ENCODE results near the gene UBE2Q1. TPM values are rescaled to one million over a fixed set of nuclear protein-coding genes. Genes with fewer than 3 reads are reported as not detected.

The UBE2Q1 gene
- polyA plus RNA-seq, 1 donor: 64.5 TPM

GRCh38 chr1:154502744-154503115, 55.7 kb downstream of the UBE2Q1 start:
- DNase-seq (ENCODE audit: low read depth): no peak

DNA sequence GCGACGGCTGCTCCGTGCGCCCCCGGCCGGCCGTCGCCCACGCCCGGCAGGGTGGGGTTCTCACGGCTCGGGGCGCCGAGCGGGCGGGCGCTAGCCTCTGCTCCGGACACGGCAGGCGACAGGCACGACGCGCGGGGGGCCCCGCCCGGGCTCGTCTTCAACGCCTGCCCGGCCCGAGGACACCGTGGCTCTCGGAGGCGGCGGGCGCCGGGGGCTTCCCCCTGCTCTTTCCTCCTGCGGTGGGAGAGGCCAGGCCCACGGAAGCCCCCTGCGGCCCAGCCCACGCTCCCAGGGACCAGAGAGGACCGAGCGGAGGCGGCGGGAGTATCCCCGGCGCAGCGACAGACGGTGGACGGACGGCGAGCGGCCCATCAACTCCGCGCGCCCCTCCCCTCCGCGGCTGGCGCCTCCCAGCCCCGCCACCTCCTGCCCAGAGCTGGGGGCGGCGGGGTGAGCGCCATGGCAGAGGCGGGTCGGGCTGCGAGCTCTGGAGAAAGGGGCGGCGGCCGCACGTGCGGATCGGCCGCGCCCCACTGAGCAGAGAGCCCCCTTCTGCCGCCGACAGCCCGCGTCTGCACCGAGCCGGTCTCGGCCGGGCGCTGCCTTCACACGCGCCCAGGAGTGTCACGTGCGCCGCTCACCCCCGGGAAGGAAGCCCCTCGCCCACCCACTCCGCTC, 56.3 kb downstream of the UBE2Q1 start, which contains the start of the genes SHE and TDRD10:
TSS of gene SHE (minus strand) at position 347 of the 678 bp plus-strand sequence. CDS start 386 bp downstream, outside the sequence.
TSS of gene TDRD10 (plus strand) at position 154 of the 678 bp plus-strand sequence. CDS start 4,685 bp downstream, outside the sequence.
- no peak for DNase-seq (ENCODE audit: low read depth)

- DNase-seq (ENCODE audit: low read depth): no peak
Measured at GRCh38 chr1:154501423-154502065, 56.9 kb downstream of the UBE2Q1 start.

DNA sequence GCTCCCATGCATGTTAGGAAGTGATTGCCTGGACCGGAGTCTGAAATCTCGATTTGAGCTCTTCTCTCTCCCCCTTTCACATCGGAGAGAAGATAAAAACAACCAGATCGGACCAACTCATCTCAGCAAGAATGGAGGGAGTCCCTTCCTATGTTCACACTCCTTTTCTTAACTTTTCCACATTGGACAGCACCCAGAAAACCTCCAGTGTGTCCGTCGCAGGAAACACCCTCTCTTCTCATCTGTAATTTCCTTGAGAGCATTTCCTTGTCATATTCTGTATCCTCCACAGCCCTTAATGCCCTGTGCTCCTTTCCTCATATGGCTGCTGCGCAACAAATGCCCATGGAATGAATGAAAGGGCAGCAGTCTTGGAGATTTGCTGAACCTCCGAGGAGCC, 57.9 kb downstream of the UBE2Q1 start:
- DNase-seq (ENCODE audit: low read depth): no peak

GRCh38 chr1:154499446-154499845, 59.0 kb downstream of the UBE2Q1 start:
- no peak for DNase-seq (ENCODE audit: low read depth)

Other genes starting within 250 kb of the UBE2Q1 start
- gene AQP10, start 237.6 kb downstream of the UBE2Q1 start, polyA plus RNA-seq (ENCODE audit: insufficient read length): not detected
- 20.8 TPM for gene ATP8B2, start 233.1 kb downstream of the UBE2Q1 start, polyA plus RNA-seq (ENCODE audit: insufficient read length)
- gene IL6R, start 153.3 kb downstream of the UBE2Q1 start, polyA plus RNA-seq (ENCODE audit: insufficient read length): 7.1 TPM
- gene TDRD10, start 56.4 kb downstream of the UBE2Q1 start, polyA plus RNA-seq (ENCODE audit: insufficient read length): 2.3 TPM
- gene SHE, start 56.2 kb downstream of the UBE2Q1 start, polyA plus RNA-seq (ENCODE audit: insufficient read length): 9.1 TPM
- gene CHRNB2, start 9.1 kb upstream of the UBE2Q1 start, polyA plus RNA-seq (ENCODE audit: insufficient read length): 0.23 TPM
- 40.0 TPM for gene ADAR, start 49.5 kb upstream of the UBE2Q1 start, polyA plus RNA-seq (ENCODE audit: insufficient read length)

Measured in forelimb muscle (tissue), 1 donor.